OCI-LY3 (cell line): Measurements from ENCODE around the gene SIMC1.
"Not testable (repeated sequence)": the region's sequence is repeated elsewhere in the genome, so short reads cannot be mapped to it uniquely, and the experiment has no call there.

Experiments used
- H2AFZ ChIP-seq: fragments of 200-600, 300-600 bp; shearing (Covaris generic); 2 replicates; pipeline ENCODE4 v1.6.0; 2014; ENCODE audit warnings: antibody characterized with exemption, low read depth, low read length
- H3K27ac ChIP-seq: fragments of 200-600, 300-600 bp; sonication (generic); 2 replicates; pipeline ENCODE4 v1.5.1; 2014; ENCODE audit warnings: mild to moderate bottlenecking, low read length, moderate library complexity, mixed read lengths
- H3K27me3 ChIP-seq: fragments of 200-600, 300-600 bp; sonication (generic); 2 replicates; pipeline ENCODE4 v1.6.1; 2014; ENCODE audit warnings: low read depth, low read length, mixed read lengths
- H3K36me3 ChIP-seq: fragments of 200-600, 300-600 bp; sonication (generic); replicated peaks from 2 replicates; pipeline ENCODE3; 2014; ENCODE audit warnings: low read depth, low read length, mixed read lengths
- H3K4me1 ChIP-seq: fragments of 300-600, 200-600 bp; sonication (generic); 2 replicates; pipeline ENCODE4 v1.6.1; 2014; ENCODE audit warnings: low read length, mixed read lengths
- H3K4me2 ChIP-seq: fragments of 200-600, 300-600 bp; sonication (generic); 2 replicates; pipeline ENCODE4 v1.6.1; 2014; ENCODE audit warnings: low read length, mixed read lengths
- H3K4me3 ChIP-seq: fragments of 300-600, 200-600 bp; sonication (generic); 2 replicates; pipeline ENCODE4 v1.5.1; 2014; ENCODE audit warnings: antibody characterized with exemption, mild to moderate bottlenecking, low read length, moderate library complexity
- H3K79me2 ChIP-seq: fragments of 300-600, 200-600 bp; shearing (Covaris generic); 2 replicates; pipeline ENCODE4 v1.6.1; 2014; ENCODE audit warnings: mild to moderate bottlenecking, low read length, mixed read lengths
- H3K9ac ChIP-seq: fragments of 300-600, 200-600 bp; shearing (Covaris generic); 2 replicates; pipeline ENCODE4 v1.6.0; 2014; ENCODE audit warnings: mild to moderate bottlenecking, low read length, moderate library complexity
- H3K9me3 ChIP-seq: fragments of 200-600, 300-600 bp; shearing (Covaris generic); 2 replicates; pipeline ENCODE4 v1.6.1; 2014; ENCODE audit warnings: low read length, mixed read lengths; ENCODE audit not compliant: insufficient read depth
- H4K20me1 ChIP-seq: fragments of 200-600, 300-600 bp; sonication (generic); 2 replicates; pipeline ENCODE4 v1.6.1; 2016; ENCODE audit warnings: low read length, mixed read lengths; ENCODE audit not compliant: insufficient read depth
- CTCF ChIP-seq: fragments of 200-600, 300-600 bp; sonication (generic); IDR thresholded peaks from 2 replicates; pipeline ENCODE4 v1.5.1; 2014; ENCODE audit warnings: antibody characterized with exemption, low read length, low read depth
- EZH2phosphoT487 ChIP-seq: fragments of 200-600 bp; shearing (Covaris generic); IDR thresholded peaks from 2 replicates; pipeline ENCODE4 v1.6.1; 2018; ENCODE audit warnings: antibody characterized with exemption, mixed run types, low read depth

Gene SIMC1

GRCh38 chr5:176290057-176290840 lies 52.0 kb downstream of the SIMC1 start:
- H3K79me2 ChIP-seq, H3K4me3 ChIP-seq, H2AFZ ChIP-seq, H3K4me1 ChIP-seq, H3K9ac ChIP-seq, H3K4me2 ChIP-seq, H3K27me3 ChIP-seq, H4K20me1 ChIP-seq, H3K27ac ChIP-seq, H3K36me3 ChIP-seq, H3K9me3 ChIP-seq: not testable (repeated sequence)

GRCh38 chr5:176305356-176305755 lies 67.1 kb downstream of the SIMC1 start:
- not testable (repeated sequence) for H3K9ac ChIP-seq, H4K20me1 ChIP-seq, H3K79me2 ChIP-seq, H3K4me1 ChIP-seq, H3K4me3 ChIP-seq, H3K27ac ChIP-seq, H2AFZ ChIP-seq, H3K27me3 ChIP-seq, H3K9me3 ChIP-seq, H3K4me2 ChIP-seq
- peaks cover 22% of the 10 kb centered on the region for H3K36me3 ChIP-seq

- no peak overlapping the region for H2AFZ ChIP-seq
- TF ChIP-seq EZH2phosphoT487: no peak
- H3K4me3 ChIP-seq: no peak overlapping the region
- no peaks in the 10 kb centered on the region for H3K27me3 ChIP-seq
- no peak overlapping the region for H3K27ac ChIP-seq
- no peaks in the 10 kb centered on the region for H4K20me1 ChIP-seq
- peaks cover 21% of the 10 kb centered on the region for H3K36me3 ChIP-seq
- H3K4me2 ChIP-seq: no peak overlapping the region
- no peaks in the 10 kb centered on the region for H3K4me1 ChIP-seq
- H3K9ac ChIP-seq: no peak overlapping the region
- no peaks in the 10 kb centered on the region for H3K9me3 ChIP-seq
- H3K79me2 ChIP-seq: no peaks in the 10 kb centered on the region
Observed at GRCh38 chr5:176317534-176318374, 79.5 kb downstream of the SIMC1 start.

- Histone ChIP-seq H3K4me1 (no peaks in the 10 kb centered on the region), H3K36me3 (peaks cover 19% of the 10 kb centered on the region), H3K27ac (no peak overlapping the region), H4K20me1 (no peaks in the 10 kb centered on the region), H2AFZ (no peak overlapping the region), H3K27me3 (no peaks in the 10 kb centered on the region), H3K79me2 (no peaks in the 10 kb centered on the region), H3K4me3 (no peak overlapping the region), H3K9me3 (no peaks in the 10 kb centered on the region), H3K9ac (no peak overlapping the region), H3K4me2 (no peak overlapping the region)
- TF ChIP-seq CTCF: peak; percentile 35
- no peak for TF ChIP-seq EZH2phosphoT487
Observed at GRCh38 chr5:176319827-176320554, 81.8 kb downstream of the SIMC1 start.

GRCh38 chr5:176320577-176320976 lies 82.4 kb downstream of the SIMC1 start:
- peaks cover 15% of the 10 kb centered on the region for H3K36me3 ChIP-seq
- no peak overlapping the region for H3K4me3 ChIP-seq
- H3K9ac ChIP-seq: no peak overlapping the region
- no peaks in the 10 kb centered on the region for H3K4me1 ChIP-seq
- no peaks in the 10 kb centered on the region for H4K20me1 ChIP-seq
- H3K9me3 ChIP-seq: no peaks in the 10 kb centered on the region
- H2AFZ ChIP-seq: no peak overlapping the region
- H3K27me3 ChIP-seq: no peaks in the 10 kb centered on the region
- no peak overlapping the region for H3K4me2 ChIP-seq
- no peak overlapping the region for H3K27ac ChIP-seq
- no peaks in the 10 kb centered on the region for H3K79me2 ChIP-seq
- TF ChIP-seq CTCF (no peak), EZH2phosphoT487 (no peak)
